ENCODE data around the gene GOLGA8A.
"Not testable (repeated sequence)": the region's sequence is repeated elsewhere in the genome, so short reads cannot be mapped to it uniquely, and the experiment has no call there.

Gene GOLGA8A

GRCh38 chr15:34436956-34437442 lies 609 bp downstream of the GOLGA8A start:
- Histone ChIP-seq H3K9me3 (ENCODE audit: control insufficient read depth in 1 of 2, low read length in 2 of 2) (no peaks in the 10 kb centered on the region), H3K4me3 (ENCODE audit: low read depth in 1 of 2, low read length in 2 of 2) (peak overlapping the region; percentile 30 to 81), H3K27ac (ENCODE audit: low read length) (no peak overlapping the region), H3K36me3 (ENCODE audit: control insufficient read depth in 1 of 2, insufficient read depth in 2 of 2, low read length in 2 of 2) (peaks cover 0 to 9% of the 10 kb centered on the region in 2 donors), H3K27me3 (ENCODE audit: low read depth, low read length) (no peaks in the 10 kb centered on the region), H3K4me1 (ENCODE audit: control insufficient read depth in 1 of 2, insufficient read depth in 2 of 2, low read length in 2 of 2) (peaks cover 0 to 10% of the 10 kb centered on the region in 2 donors)

GRCh38 chr15:34436126-34436955 lies 1.3 kb downstream of the GOLGA8A start:
- Histone ChIP-seq H3K9me3 (ENCODE audit: control insufficient read depth in 1 of 2, low read length in 2 of 2) (no peaks in the 10 kb centered on the region), H3K36me3 (ENCODE audit: control insufficient read depth in 1 of 2, insufficient read depth in 2 of 2, low read length in 2 of 2) (peaks cover 0 to 11% of the 10 kb centered on the region in 2 donors), H3K4me1 (ENCODE audit: control insufficient read depth in 1 of 2, insufficient read depth in 2 of 2, low read length in 2 of 2) (peaks cover 0 to 10% of the 10 kb centered on the region in 2 donors), H3K27me3 (ENCODE audit: low read depth, low read length) (no peaks in the 10 kb centered on the region), H3K27ac (ENCODE audit: low read length) (no peak overlapping the region), H3K4me3 (ENCODE audit: low read depth in 1 of 2, low read length in 2 of 2) (peak overlapping the region; percentile 30 to 81)

GRCh38 chr15:34435658-34436057 lies 1.9 kb downstream of the GOLGA8A start:
- peak overlapping the region in 1 of 2 donors; percentile 81 for H3K4me3 ChIP-seq (ENCODE audit: low read depth in 1 of 2, low read length in 2 of 2)
- H3K9me3 ChIP-seq (ENCODE audit: control insufficient read depth in 1 of 2, low read length in 2 of 2): no peaks in the 10 kb centered on the region
- H3K27ac ChIP-seq (ENCODE audit: low read length): no peak overlapping the region
- peaks cover 0 to 10% of the 10 kb centered on the region in 2 donors for H3K4me1 ChIP-seq (ENCODE audit: control insufficient read depth in 1 of 2, insufficient read depth in 2 of 2, low read length in 2 of 2)
- H3K36me3 ChIP-seq (ENCODE audit: control insufficient read depth in 1 of 2, insufficient read depth in 2 of 2, low read length in 2 of 2): peaks cover 0 to 11% of the 10 kb centered on the region in 2 donors
- H3K27me3 ChIP-seq (ENCODE audit: low read depth, low read length): no peaks in the 10 kb centered on the region

GRCh38 chr15:34434627-34435305 lies 2.8 kb downstream of the GOLGA8A start:
- Histone ChIP-seq H3K4me1 (ENCODE audit: control insufficient read depth in 1 of 2, insufficient read depth in 2 of 2, low read length in 2 of 2) (peaks cover 0 to 10% of the 10 kb centered on the region in 2 donors), H3K27me3 (ENCODE audit: low read depth, low read length) (no peaks in the 10 kb centered on the region), H3K36me3 (ENCODE audit: control insufficient read depth in 1 of 2, insufficient read depth in 2 of 2, low read length in 2 of 2) (peaks cover 0 to 11% of the 10 kb centered on the region in 2 donors), H3K4me3 (ENCODE audit: low read depth in 1 of 2, low read length in 2 of 2) (no peak overlapping the region), H3K9me3 (ENCODE audit: control insufficient read depth in 1 of 2, low read length in 2 of 2) (no peaks in the 10 kb centered on the region), H3K27ac (ENCODE audit: low read length) (no peak overlapping the region)

GRCh38 chr15:34433956-34434626 lies 3.5 kb downstream of the GOLGA8A start:
- not testable (repeated sequence) for H3K27ac ChIP-seq (ENCODE audit: low read length); H3K27me3 ChIP-seq (ENCODE audit: low read depth, low read length); H3K9me3 ChIP-seq (ENCODE audit: control insufficient read depth in 1 of 2, low read length in 2 of 2); H3K4me3 ChIP-seq (ENCODE audit: low read depth in 1 of 2, low read length in 2 of 2)
- Histone ChIP-seq H3K36me3 (ENCODE audit: control insufficient read depth in 1 of 2, insufficient read depth in 2 of 2, low read length in 2 of 2) (peaks cover 0 to 11% of the 10 kb centered on the region in 2 donors), H3K4me1 (ENCODE audit: control insufficient read depth in 1 of 2, insufficient read depth in 2 of 2, low read length in 2 of 2) (peaks cover 0 to 10% of the 10 kb centered on the region in 2 donors)

- H3K9me3 ChIP-seq (ENCODE audit: control insufficient read depth in 1 of 2, low read length in 2 of 2); H3K27ac ChIP-seq (ENCODE audit: low read length); H3K27me3 ChIP-seq (ENCODE audit: low read depth, low read length); H3K4me3 ChIP-seq (ENCODE audit: low read depth in 1 of 2, low read length in 2 of 2); H3K4me1 ChIP-seq (ENCODE audit: control insufficient read depth in 1 of 2, insufficient read depth in 2 of 2, low read length in 2 of 2): not testable (repeated sequence)
- H3K36me3 ChIP-seq (ENCODE audit: control insufficient read depth in 1 of 2, insufficient read depth in 2 of 2, low read length in 2 of 2): peaks cover 0 to 11% of the 10 kb centered on the region in 2 donors
Measured at GRCh38 chr15:34430642-34431041, 7.0 kb downstream of the GOLGA8A start.

GRCh38 chr15:34423425-34424090 lies 14.1 kb downstream of the GOLGA8A start:
- H3K4me1 ChIP-seq (ENCODE audit: control insufficient read depth in 1 of 2, insufficient read depth in 2 of 2, low read length in 2 of 2): not testable (repeated sequence)

GRCh38 chr15:34420953-34421352 lies 16.7 kb downstream of the GOLGA8A start:
- not testable (repeated sequence) for H3K4me1 ChIP-seq (ENCODE audit: control insufficient read depth in 1 of 2, insufficient read depth in 2 of 2, low read length in 2 of 2); H3K36me3 ChIP-seq (ENCODE audit: control insufficient read depth in 1 of 2, insufficient read depth in 2 of 2, low read length in 2 of 2); H3K27me3 ChIP-seq (ENCODE audit: low read depth, low read length); H3K9me3 ChIP-seq (ENCODE audit: control insufficient read depth in 1 of 2, low read length in 2 of 2); H3K4me3 ChIP-seq (ENCODE audit: low read depth in 1 of 2, low read length in 2 of 2); H3K27ac ChIP-seq (ENCODE audit: low read length)

More at GRCh38 chr15:34423425-34424090, 14.1 kb downstream of the GOLGA8A start:
- not testable (repeated sequence) for H3K27me3 ChIP-seq (ENCODE audit: low read depth, low read length); H3K36me3 ChIP-seq (ENCODE audit: control insufficient read depth in 1 of 2, insufficient read depth in 2 of 2, low read length in 2 of 2); H3K9me3 ChIP-seq (ENCODE audit: control insufficient read depth in 1 of 2, low read length in 2 of 2); H3K4me3 ChIP-seq (ENCODE audit: low read depth in 1 of 2, low read length in 2 of 2); H3K27ac ChIP-seq (ENCODE audit: low read length)

GRCh38 chr15:34418435-34418834 lies 19.2 kb downstream of the GOLGA8A start:
- H3K36me3 ChIP-seq (ENCODE audit: control insufficient read depth in 1 of 2, insufficient read depth in 2 of 2, low read length in 2 of 2); H3K4me1 ChIP-seq (ENCODE audit: control insufficient read depth in 1 of 2, insufficient read depth in 2 of 2, low read length in 2 of 2); H3K9me3 ChIP-seq (ENCODE audit: control insufficient read depth in 1 of 2, low read length in 2 of 2); H3K4me3 ChIP-seq (ENCODE audit: low read depth in 1 of 2, low read length in 2 of 2); H3K27ac ChIP-seq (ENCODE audit: low read length); H3K27me3 ChIP-seq (ENCODE audit: low read depth, low read length): not testable (repeated sequence)

- not testable (repeated sequence) for H3K36me3 ChIP-seq (ENCODE audit: control insufficient read depth in 1 of 2, insufficient read depth in 2 of 2, low read length in 2 of 2); H3K27me3 ChIP-seq (ENCODE audit: low read depth, low read length); H3K4me1 ChIP-seq (ENCODE audit: control insufficient read depth in 1 of 2, insufficient read depth in 2 of 2, low read length in 2 of 2); H3K9me3 ChIP-seq (ENCODE audit: control insufficient read depth in 1 of 2, low read length in 2 of 2); H3K4me3 ChIP-seq (ENCODE audit: low read depth in 1 of 2, low read length in 2 of 2); H3K27ac ChIP-seq (ENCODE audit: low read length)
Measured at GRCh38 chr15:34409511-34409910, 28.1 kb downstream of the GOLGA8A start.

GRCh38 chr15:34408973-34409372 lies 28.6 kb downstream of the GOLGA8A start:
- H3K4me1 ChIP-seq (ENCODE audit: control insufficient read depth in 1 of 2, insufficient read depth in 2 of 2, low read length in 2 of 2); H3K27me3 ChIP-seq (ENCODE audit: low read depth, low read length); H3K36me3 ChIP-seq (ENCODE audit: control insufficient read depth in 1 of 2, insufficient read depth in 2 of 2, low read length in 2 of 2): not testable (repeated sequence)

More at GRCh38 chr15:34408973-34409372, 28.6 kb downstream of the GOLGA8A start:
- not testable (repeated sequence) for H3K27ac ChIP-seq (ENCODE audit: low read length); H3K4me3 ChIP-seq (ENCODE audit: low read depth in 1 of 2, low read length in 2 of 2); H3K9me3 ChIP-seq (ENCODE audit: control insufficient read depth in 1 of 2, low read length in 2 of 2)
